HT-29 (cell line): ENCODE measurements around the gene EMID1. TPM values are rescaled to one million over a fixed set of nuclear protein-coding genes. Genes with fewer than 3 reads are reported as not detected.

Experiments
- small RNA-seq: library from RNA; depleted of rRNA; stranded (forward); fragments of <200 nt; gene quantifications from one replicate; pipeline ENCODE3, GENCODE V24; 2014
- total RNA-seq: library from RNA; depleted of rRNA; stranded (reverse); fragments of >200 nt; shearing (Covaris generic); gene quantifications from 2 replicates; pipeline ENCODE4 v1.2.3, GENCODE V29; 2014; rRNA removed

EMID1 gene
- total RNA-seq, 1 experiment from 2014 or later = not detected

Small RNA genes lying within 50 kb of the gene (small RNA-seq; reads per million reads assigned to genes)
- not detected for gene RNU6-1219P

Other genes with a start within 250 kb of the EMID1 start
- gene C22orf31, start 144.1 kb upstream of the EMID1 start, total RNA-seq = not detected in 2 replicates
- gene KREMEN1, start 132.9 kb upstream of the EMID1 start, total RNA-seq = 4.6 and 6.8 TPM in 2 replicates
- 60.8 and 72.4 TPM in 2 replicates for gene RHBDD3, start 62.1 kb downstream of the EMID1 start, total RNA-seq
- gene EWSR1, start 62.4 kb downstream of the EMID1 start, total RNA-seq = 372 TPM in 2 replicates
- 23.7 and 25.2 TPM in 2 replicates for gene GAS2L1, start 100.8 kb downstream of the EMID1 start, total RNA-seq
- gene RASL10A, start 109.8 kb downstream of the EMID1 start, total RNA-seq = 0.99 and 2.1 TPM in 2 replicates
- 166 and 176 TPM in 2 replicates for gene AP1B1, start 182.7 kb downstream of the EMID1 start, total RNA-seq
- gene RFPL1, start 232.7 kb downstream of the EMID1 start, total RNA-seq = not detected in 2 replicates